ENCODE measurements around the gene FOXO3. TPM values are rescaled to one million over a fixed set of nuclear protein-coding genes. Genes with fewer than 3 reads are reported as not detected.

Gene FOXO3
- total RNA-seq, 1 donor from 2014 or later = 13.7 TPM

DNA sequence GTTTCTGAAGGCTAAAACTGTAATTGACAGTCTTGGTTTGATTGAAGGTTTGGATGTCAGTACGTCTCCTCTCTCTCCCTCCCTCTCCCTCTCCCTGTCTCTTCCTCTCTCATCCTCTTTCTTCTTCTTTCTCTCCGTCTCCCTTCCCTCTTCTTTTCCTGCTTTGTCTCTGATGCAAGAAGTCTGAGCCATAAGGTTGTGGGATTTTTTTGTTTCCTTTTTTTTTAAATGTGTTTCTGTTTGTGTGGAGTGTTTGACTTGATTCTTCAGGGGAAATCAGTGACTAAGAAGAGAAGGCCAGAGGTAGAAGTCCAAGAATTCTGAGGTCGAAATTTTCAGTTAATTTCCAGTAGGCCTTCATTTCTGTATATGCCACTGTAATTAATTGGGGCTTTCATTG lies 111.9 kb downstream of the FOXO3 start:
- Histone ChIP-seq H3K9me3 (ENCODE audit: low read depth) (no peaks in the 10 kb centered on the region), H3K9ac (no peak overlapping the region), H3K4me3 (no peak overlapping the region), H3F3A (ENCODE audit: low read depth) (peaks cover under 1% of the 10 kb centered on the region), H3K27ac (no peak overlapping the region), H3K27me3 (no peaks in the 10 kb centered on the region), H3K4me2 (no peak overlapping the region), H4K20me1 (ENCODE audit: low read depth) (peaks cover 33% of the 10 kb centered on the region), H3K79me2 (ENCODE audit: low read depth) (peaks cover 4% of the 10 kb centered on the region), H3K4me1 (peaks cover 8% of the 10 kb centered on the region), H2AFZ (replicated peaks) (no peak overlapping the region), H3K36me3 (no peaks in the 10 kb centered on the region)
- Mint-ChIP-seq H3K4me1 (peaks cover 12% of the 10 kb centered on the region), H3K9me3 (no peaks in the 10 kb centered on the region), H3K27me3 (ENCODE audit: insufficient read depth, low read depth) (peaks cover 6% of the 10 kb centered on the region), H3K27ac (no peak overlapping the region), H3K36me3 (peaks cover 8% of the 10 kb centered on the region), H3K4me3 (no peak overlapping the region)
- DNase-seq (ENCODE audit: low spot score) = no peak
- no peak for TF ChIP-seq EZH2 (IDR thresholded peaks at IDR 0.05)
- TF ChIP-seq EZH2phosphoT487 (IDR thresholded peaks at IDR 0.05) = no peak
- TF ChIP-seq, protein P1, sequence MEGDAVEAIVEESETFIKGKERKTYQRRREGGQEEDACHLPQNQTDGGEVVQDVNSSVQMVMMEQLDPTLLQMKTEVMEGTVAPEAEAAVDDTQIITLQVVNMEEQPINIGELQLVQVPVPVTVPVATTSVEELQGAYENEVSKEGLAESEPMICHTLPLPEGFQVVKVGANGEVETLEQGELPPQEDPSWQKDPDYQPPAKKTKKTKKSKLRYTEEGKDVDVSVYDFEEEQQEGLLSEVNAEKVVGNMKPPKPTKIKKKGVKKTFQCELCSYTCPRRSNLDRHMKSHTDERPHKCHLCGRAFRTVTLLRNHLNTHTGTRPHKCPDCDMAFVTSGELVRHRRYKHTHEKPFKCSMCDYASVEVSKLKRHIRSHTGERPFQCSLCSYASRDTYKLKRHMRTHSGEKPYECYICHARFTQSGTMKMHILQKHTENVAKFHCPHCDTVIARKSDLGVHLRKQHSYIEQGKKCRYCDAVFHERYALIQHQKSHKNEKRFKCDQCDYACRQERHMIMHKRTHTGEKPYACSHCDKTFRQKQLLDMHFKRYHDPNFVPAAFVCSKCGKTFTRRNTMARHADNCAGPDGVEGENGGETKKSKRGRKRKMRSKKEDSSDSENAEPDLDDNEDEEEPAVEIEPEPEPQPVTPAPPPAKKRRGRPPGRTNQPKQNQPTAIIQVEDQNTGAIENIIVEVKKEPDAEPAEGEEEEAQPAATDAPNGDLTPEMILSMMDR (IDR thresholded peaks at IDR 0.05) = no peak

DNA sequence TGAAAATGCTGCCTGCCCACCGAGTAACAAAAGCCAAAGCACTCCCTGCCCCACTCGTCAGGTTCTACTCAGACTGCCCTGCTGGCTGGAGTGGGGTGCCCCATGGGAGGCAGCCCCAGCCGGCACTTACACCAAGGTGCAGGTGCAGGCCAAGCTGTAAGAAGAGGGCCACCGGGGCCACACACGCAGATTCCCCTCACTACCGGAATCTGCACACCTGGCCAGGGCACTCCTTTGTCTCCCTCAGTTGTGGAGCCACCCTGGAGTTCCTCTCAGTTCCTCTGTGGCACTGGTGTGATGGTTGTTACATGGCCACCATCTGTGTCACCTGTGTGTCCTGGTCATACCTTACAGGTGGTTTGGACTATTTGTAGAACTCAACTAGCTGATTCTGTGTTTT lies 112.4 kb downstream of the FOXO3 start:
- Mint-ChIP-seq H3K4me3 (no peak overlapping the region), H3K9me3 (no peaks in the 10 kb centered on the region), H3K27me3 (ENCODE audit: insufficient read depth, low read depth) (peaks cover 6% of the 10 kb centered on the region), H3K4me1 (peaks cover 7% of the 10 kb centered on the region), H3K27ac (no peak overlapping the region), H3K36me3 (peaks cover 6% of the 10 kb centered on the region)
- H3F3A ChIP-seq (ENCODE audit: low read depth) = no peaks in the 10 kb centered on the region
- H3K27me3 ChIP-seq = no peaks in the 10 kb centered on the region
- DNase-seq (ENCODE audit: low spot score) = no peak
- no peaks in the 10 kb centered on the region for H3K36me3 ChIP-seq
- no peak for TF ChIP-seq EZH2 (IDR thresholded peaks at IDR 0.05)
- TF ChIP-seq EZH2phosphoT487 (IDR thresholded peaks at IDR 0.05) = no peak
- TF ChIP-seq, protein P1 (IDR thresholded peaks at IDR 0.05) = no peak
- no peaks in the 10 kb centered on the region for H3K9me3 ChIP-seq (ENCODE audit: low read depth)
- H4K20me1 ChIP-seq (ENCODE audit: low read depth) = peaks cover 32% of the 10 kb centered on the region
- H3K27ac ChIP-seq = no peak overlapping the region
- no peak overlapping the region for H3K9ac ChIP-seq
- H3K79me2 ChIP-seq (ENCODE audit: low read depth) = peaks cover 4% of the 10 kb centered on the region
- H3K4me2 ChIP-seq = no peak overlapping the region
- no peak overlapping the region for H3K4me3 ChIP-seq
- peaks cover 3% of the 10 kb centered on the region for H3K4me1 ChIP-seq
- H2AFZ ChIP-seq (replicated peaks) = no peak overlapping the region

DNA sequence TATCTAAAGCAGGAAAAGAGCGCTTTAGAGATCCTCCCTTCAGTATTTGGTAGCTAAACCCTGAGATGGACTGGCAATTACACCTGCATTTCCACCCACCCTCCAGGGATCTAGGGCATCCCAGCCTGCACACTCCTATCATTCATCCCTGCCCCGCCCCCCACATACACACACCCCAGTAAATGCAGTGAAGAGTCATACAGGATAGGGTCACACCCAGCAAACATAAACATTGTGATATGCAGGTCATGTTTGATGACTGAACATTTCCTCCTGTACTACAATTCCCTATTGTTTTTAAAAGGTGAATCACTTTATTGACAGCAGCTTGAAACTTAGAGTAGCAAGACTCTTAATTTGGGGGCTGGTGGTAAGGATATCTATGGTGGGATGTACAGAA lies 112.9 kb downstream of the FOXO3 start:
- Mint-ChIP-seq H3K27me3 (ENCODE audit: insufficient read depth, low read depth) (peaks cover 4% of the 10 kb centered on the region), H3K4me1 (peaks cover 3% of the 10 kb centered on the region), H3K36me3 (peaks cover 3% of the 10 kb centered on the region), H3K27ac (no peak overlapping the region), H3K4me3 (no peak overlapping the region), H3K9me3 (no peaks in the 10 kb centered on the region)
- TF ChIP-seq EZH2phosphoT487 (IDR thresholded peaks at IDR 0.05) (no peak), EZH2 (IDR thresholded peaks at IDR 0.05) (no peak)
- TF ChIP-seq, protein P1 (IDR thresholded peaks at IDR 0.05) = no peak
- no peak overlapping the region for H2AFZ ChIP-seq (replicated peaks)
- no peaks in the 10 kb centered on the region for H3K9me3 ChIP-seq (ENCODE audit: low read depth)
- H3K79me2 ChIP-seq (ENCODE audit: low read depth) = peaks cover 4% of the 10 kb centered on the region
- H3K4me2 ChIP-seq = no peak overlapping the region
- DNase-seq (ENCODE audit: low spot score) = no peak
- H3K27me3 ChIP-seq = no peaks in the 10 kb centered on the region
- H3K4me3 ChIP-seq = no peak overlapping the region
- H3K27ac ChIP-seq = no peak overlapping the region
- no peaks in the 10 kb centered on the region for H3K36me3 ChIP-seq
- H3K4me1 ChIP-seq = no peaks in the 10 kb centered on the region
- H3F3A ChIP-seq (ENCODE audit: low read depth) = no peaks in the 10 kb centered on the region
- H4K20me1 ChIP-seq (ENCODE audit: low read depth) = peaks cover 30% of the 10 kb centered on the region
- no peak overlapping the region for H3K9ac ChIP-seq

Measured in neural progenitor cell (in vitro differentiated cells).